Putamen (tissue), 1 donor: ENCODE results near the gene JAZF1.

ENCODE experiments used
- DNase-seq: peaks from one replicate; pipeline ENCODE4 v3.0.0-alpha.2; 2016; ENCODE audit warnings: low spot score

JAZF1 gene

GRCh38 chr7:28106321-28106829 is 74.2 kb downstream of the JAZF1 start:
- DNase-seq = no peak

- DNase-seq = no peak
Measured at GRCh38 chr7:28105234-28105633, 75.4 kb downstream of the JAZF1 start.

DNA sequence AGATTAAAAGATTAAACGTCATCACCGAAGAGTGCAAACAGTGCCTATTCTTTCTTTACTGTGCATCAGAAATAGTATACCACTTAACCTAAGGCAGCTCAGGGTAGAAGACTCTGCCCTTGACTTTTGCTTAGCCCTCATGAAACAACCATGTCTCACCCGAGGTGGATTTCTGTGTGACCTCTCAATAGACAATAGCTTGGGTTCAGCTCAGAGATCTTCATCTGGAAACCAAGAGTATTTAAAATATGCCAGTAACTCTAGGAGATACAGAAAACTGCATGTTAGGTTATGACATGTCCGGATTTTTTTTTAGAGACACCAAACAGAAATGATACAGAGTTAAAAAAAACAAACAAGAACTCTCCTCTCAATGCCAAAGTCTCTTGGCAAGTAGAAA is 75.8 kb downstream of the JAZF1 start:
- DNase-seq = no peak

DNA sequence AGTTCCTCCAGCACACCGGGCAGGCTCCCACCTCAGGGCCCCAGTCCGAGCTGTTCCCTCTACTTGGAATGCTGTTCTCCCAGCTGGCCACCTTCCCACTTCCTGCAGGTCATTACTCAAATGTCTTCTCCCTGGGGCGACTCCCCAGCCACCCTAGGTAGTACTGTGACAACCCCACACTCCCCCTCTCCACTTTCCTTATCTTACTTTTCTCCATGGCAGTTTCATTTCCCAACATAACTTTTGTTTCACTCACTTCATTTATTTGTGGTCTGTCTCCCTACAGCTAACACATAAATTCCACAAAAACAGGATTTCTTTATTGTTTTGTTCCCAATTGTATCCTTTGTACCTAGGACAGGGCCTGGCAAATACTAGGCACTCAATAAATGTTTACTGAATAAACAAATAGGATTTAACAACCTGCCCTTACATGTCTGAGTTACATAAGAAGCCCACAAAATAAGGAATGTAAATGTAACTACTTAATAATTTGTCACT is 76.5 kb downstream of the JAZF1 start:
- DNase-seq = no peak

GRCh38 chr7:28102797-28103196 is 77.8 kb downstream of the JAZF1 start:
- DNase-seq = no peak

DNA sequence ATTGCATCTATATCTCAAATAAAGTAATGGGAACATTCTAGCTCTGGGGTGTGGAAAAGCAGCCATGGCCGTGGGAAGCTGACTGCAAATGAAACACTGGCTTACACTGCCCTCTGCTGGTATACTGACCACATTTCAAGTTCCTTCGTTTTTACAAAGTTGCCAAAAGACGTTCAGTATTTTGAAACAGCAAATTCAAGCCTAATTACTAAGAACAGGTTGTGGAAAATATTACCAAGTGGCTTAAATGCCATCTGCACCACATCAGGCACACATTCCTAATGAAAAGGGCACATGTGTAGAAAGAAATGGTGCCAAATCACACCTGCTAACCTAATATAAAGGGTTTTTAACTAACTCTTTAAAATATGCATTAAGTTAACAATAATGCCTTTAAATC is 83.9 kb downstream of the JAZF1 start:
- DNase-seq = peak; percentile 66

- no peak for DNase-seq
Measured at GRCh38 chr7:28095231-28095630, 85.4 kb downstream of the JAZF1 start.

GRCh38 chr7:28093623-28094232 is 86.9 kb downstream of the JAZF1 start:
- peak; percentile 31 for DNase-seq

DNA sequence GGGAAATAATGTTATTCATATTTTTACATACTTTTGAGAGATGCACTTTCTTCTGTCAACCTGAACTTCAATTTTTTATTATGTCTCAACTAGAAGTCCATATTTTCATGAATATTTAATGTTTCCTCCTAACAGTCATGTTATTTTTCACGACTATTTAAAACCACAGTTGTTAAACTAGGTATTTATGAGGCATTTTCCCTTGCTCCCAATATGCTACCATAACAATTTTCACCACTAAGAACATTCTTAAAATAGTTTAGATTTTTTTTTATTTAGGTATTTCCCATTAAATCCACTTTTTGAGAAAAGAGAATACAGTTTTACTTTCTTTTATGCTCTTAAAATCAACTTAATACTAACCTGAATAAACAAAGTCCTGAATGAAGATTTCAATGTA is 89.4 kb downstream of the JAZF1 start:
- no peak for DNase-seq

GRCh38 chr7:28088901-28089714 is 91.5 kb downstream of the JAZF1 start:
- no peak for DNase-seq

GRCh38 chr7:28088032-28088431 is 92.6 kb downstream of the JAZF1 start:
- DNase-seq = no peak

GRCh38 chr7:28086198-28086597 is 94.4 kb downstream of the JAZF1 start:
- DNase-seq = no peak

DNA sequence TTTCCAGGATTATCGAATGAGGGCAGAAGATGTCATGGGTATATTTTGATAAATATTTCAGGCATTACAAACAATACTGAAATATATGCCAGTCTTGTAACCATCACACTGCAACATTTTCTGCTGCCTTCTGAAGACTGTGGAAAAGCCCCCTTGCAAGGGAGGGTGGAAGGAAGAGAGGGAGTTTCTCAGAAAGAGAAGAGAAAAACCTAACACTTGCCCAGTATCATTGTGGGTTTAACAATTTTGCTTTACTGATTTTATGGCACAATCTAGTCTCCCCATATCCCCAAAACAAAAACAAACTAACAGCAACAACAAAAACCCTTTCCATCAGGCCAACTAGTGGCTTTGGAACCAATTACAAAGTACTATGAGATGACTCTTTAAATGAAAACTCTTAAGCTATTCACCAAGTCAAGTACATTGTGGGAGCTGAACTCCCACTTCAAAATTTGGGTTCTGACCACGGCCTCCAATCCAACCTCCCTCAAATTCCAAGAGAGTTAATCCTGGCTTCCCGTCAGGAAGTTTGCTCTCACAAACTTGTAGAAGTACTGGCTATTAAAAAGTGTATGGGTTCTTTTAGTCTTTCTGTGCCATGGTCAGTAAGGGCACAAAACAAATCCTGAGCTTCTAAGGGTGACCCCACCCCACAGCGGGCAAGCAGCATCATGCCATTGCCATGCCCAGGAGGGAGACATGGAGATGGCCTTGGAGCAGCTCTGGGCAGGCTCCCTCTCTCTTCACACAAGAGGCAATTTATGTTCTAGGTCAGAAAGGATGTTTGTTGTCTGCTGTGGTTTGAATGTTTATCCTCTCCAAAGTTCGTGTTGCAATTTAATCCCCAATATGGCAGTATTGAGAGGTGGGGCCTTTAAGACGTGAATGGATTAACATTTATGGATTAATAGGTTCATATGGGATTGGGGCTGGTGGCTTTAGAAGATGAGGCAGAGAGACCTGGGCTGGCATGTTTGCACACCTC is 96.3 kb downstream of the JAZF1 start:
- DNase-seq = no peak

- no peak for DNase-seq
Measured at GRCh38 chr7:28083164-28083997, 97.2 kb downstream of the JAZF1 start.

DNA sequence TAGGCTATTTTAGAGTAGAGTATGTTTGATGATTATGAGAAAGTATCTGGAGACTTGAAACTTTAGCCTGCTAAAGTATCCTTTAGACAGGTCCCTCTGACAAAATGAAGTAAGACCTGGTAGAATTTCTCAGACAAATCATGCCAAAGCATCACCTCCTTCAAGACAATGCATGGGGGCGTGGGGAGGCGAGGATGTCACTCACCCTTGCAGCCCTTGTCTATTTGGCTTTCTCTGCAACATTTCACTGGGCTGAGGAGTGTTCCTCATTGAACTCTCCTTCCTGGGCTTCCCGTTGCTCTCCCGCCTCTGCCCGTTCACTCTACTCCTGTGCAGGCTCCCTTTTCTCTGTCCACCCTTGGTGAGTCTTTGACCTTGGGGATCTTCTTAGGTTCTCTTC is 98.5 kb downstream of the JAZF1 start:
- no peak for DNase-seq

GRCh38 chr7:28081016-28081415 is 99.6 kb downstream of the JAZF1 start:
- no peak for DNase-seq

DNA sequence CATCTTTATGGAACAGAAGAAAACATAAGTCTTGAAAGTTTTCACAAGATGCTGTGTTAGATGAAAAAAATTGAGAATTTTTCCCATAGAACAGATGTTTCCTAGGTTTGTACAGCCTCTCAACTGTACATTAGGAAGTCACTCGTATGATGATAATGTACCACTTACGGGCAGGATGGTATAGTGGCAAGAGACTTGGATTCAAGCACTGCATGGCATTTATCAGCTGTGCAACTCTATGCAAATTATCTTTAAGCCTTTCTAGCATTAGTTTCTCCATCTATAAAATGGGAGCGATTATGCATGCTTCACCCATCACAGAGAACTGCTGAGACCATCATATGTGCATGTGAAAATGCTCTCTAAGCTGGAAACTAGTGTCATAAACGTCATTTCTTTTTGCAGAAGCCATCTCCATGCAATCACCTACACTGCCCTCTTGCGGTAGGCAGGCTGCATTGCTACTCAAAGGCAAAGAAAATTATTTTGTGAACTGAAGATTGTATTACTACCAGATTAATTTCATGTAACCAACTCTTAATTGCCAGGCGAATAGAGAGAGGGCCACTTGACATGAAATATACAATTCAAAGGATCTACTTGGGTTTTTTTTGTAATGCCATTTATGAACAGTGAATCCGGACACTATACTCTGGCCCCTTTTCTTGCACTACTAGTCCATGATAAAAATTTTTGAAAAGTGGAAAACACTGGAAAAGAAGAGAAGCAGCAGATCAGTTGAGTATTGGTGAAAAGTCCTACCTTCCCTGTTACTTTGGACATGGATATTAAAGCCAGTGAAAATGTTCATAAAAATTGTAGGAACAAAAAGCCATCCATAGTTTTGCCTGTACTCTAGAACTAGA is 102.3 kb downstream of the JAZF1 start:
- peak; percentile 26 for DNase-seq

DNA sequence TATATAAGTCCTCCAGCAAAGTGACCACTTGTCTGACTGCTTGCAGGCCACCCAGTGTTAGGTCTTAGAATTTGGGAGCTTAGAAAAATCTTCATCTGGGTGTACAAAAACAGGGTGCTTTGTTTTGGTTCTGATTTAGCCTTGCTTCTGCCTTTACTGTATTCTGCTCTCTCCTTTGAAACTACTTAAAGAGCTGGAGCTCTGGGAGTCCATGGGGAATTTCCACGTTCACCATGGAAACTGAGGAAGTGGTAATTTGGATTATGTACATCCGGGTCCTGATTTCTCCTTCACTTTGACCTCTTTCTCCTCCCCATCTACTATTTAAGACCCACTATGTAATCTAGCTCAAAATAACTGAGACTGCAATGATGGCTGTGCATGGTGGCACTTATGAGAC is 103.0 kb downstream of the JAZF1 start:
- no peak for DNase-seq

GRCh38 chr7:28076423-28077200 is 104.0 kb downstream of the JAZF1 start:
- no peak for DNase-seq
